Keratinocyte (primary cell): ENCODE measurements around the gene APOF.

ENCODE experiments used
- EZH2 ChIP-seq: IDR thresholded peaks from one replicate; pipeline ENCODE4 v1.6.1; 2012; ENCODE audit warnings: inconsistent platforms, mild to moderate bottlenecking, low read length, moderate library complexity
- TF ChIP-seq, protein P1 (sequence below), 3 experiments: IDR thresholded peaks in 1 of 3; conservative IDR thresholded peaks in 1 of 3; optimal IDR thresholded peaks in 1 of 3; 2 replicates in 2 of 3; 3 replicates in 1 of 3; pipeline versions ENCODE3 to v1.5.1; 2011; ENCODE audit warnings: low read length in 3 of 3, mild to moderate bottlenecking in 3 of 3, moderate library complexity in 2 of 3, control low read depth in 1 of 3, inconsistent platforms in 1 of 3; ENCODE audit not compliant: insufficient read depth in 2 of 3; ENCODE audit errors: extremely low read depth in 1 of 3

DNA sequence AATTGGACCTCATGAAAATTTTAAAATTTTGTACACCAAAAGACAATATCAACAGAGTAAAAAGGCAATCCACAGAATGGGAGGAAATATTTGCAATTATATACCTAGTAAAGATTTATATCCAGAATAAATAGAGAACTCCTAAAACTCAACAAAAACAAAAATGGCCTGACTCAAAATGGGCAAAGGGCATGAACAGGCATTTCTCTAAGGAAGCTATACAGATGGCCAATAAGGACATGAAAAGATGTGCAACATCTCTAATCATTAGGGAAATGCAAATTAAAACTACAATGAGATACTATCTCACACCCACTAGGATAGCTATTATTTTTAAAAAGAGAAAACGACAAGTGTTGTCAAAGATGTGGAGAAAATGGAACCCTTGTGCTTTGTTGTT lies 10.9 kb upstream of the APOF start:
- TF ChIP-seq, protein P1, sequence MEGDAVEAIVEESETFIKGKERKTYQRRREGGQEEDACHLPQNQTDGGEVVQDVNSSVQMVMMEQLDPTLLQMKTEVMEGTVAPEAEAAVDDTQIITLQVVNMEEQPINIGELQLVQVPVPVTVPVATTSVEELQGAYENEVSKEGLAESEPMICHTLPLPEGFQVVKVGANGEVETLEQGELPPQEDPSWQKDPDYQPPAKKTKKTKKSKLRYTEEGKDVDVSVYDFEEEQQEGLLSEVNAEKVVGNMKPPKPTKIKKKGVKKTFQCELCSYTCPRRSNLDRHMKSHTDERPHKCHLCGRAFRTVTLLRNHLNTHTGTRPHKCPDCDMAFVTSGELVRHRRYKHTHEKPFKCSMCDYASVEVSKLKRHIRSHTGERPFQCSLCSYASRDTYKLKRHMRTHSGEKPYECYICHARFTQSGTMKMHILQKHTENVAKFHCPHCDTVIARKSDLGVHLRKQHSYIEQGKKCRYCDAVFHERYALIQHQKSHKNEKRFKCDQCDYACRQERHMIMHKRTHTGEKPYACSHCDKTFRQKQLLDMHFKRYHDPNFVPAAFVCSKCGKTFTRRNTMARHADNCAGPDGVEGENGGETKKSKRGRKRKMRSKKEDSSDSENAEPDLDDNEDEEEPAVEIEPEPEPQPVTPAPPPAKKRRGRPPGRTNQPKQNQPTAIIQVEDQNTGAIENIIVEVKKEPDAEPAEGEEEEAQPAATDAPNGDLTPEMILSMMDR (optimal IDR thresholded peaks at IDR 0.05 in 1 of 3, IDR thresholded peaks at IDR 0.05 in 1 of 3, conservative IDR thresholded peaks at IDR 0.05 in 1 of 3; ENCODE audit: extremely low read depth in 1 of 3, insufficient read depth in 2 of 3, low read length in 3 of 3) = no peak
- no peak for TF ChIP-seq EZH2
